Measurements from ENCODE around the gene ORMDL3. TPM values are rescaled to one million over a fixed set of nuclear protein-coding genes. Genes with fewer than 3 reads are reported as not detected.

The ORMDL3 gene
- polyA plus RNA-seq, 2 of the 4 experiments (the other 2 are of a cell fraction): 26.9 to 52.1 TPM

GRCh38 chr17:39944393-39944711 lies 17.0 kb upstream of the ORMDL3 start:
- H3K4me2 ChIP-seq: no peak overlapping the region
- ATAC-seq: no peak
- WGBS (ENCODE audit: missing lambda C conversion rate): 76% methylated on average over 12 of the region's 16 CpGs
- TF ChIP-seq EP300 (IDR thresholded peaks at IDR 0.05) (no peak), RARB (CRISPR knock-in tag; IDR thresholded peaks at IDR 0.05) (no peak), EHMT2 (IDR thresholded peaks at IDR 0.05; ENCODE audit: low read depth) (no peak), RCOR1 (IDR thresholded peaks at IDR 0.05; ENCODE audit: low read depth, low read length) (no peak), RNF2 (IDR thresholded peaks at IDR 0.05; ENCODE audit: borderline replicate concordance, low read depth) (no peak), PBX3 (IDR thresholded peaks at IDR 0.05) (no peak), MYC (IDR thresholded peaks at IDR 0.05; ENCODE audit: borderline replicate concordance, low read length) (no peak), CHD2 (IDR thresholded peaks at IDR 0.05; ENCODE audit: low read length, partially characterized antibody) (no peak), MAFK (IDR thresholded peaks at IDR 0.05; ENCODE audit: partially characterized antibody) (no peak), BCL3 (IDR thresholded peaks at IDR 0.05) (no peak), CBX2 (IDR thresholded peaks at IDR 0.05; ENCODE audit: borderline replicate concordance, low read depth) (no peak), HOXB13 (CRISPR knock-in tag; IDR thresholded peaks at IDR 0.05; ENCODE audit: low read depth) (no peak), REST (IDR thresholded peaks at IDR 0.05) (no peak), ZSCAN20 (CRISPR knock-in tag; IDR thresholded peaks at IDR 0.05) (no peak), JUN (IDR thresholded peaks at IDR 0.05) (no peak), BHLHE40 (IDR thresholded peaks at IDR 0.05; ENCODE audit: low read depth, low read length) (no peak)
- CTCF ChIA-PET: interaction anchor here (1.3 to 1.7 kb wide), 2 partner anchors 13 to 15 kb away, joined by 3 to 9 read pairs; no protein-coding TSS in a partner anchor
- no peak overlapping the region for H3K27ac ChIP-seq
- DNase-seq (ENCODE audit: low read depth in 1 of 2, low spot score in 1 of 2): no peak
- H3K4me1 ChIP-seq: peaks cover 14% of the 10 kb centered on the region
- POLR2A ChIA-PET: no interaction called here
- H3K9me3 ChIP-seq: no peaks in the 10 kb centered on the region
- no peak overlapping the region for H3K4me3 ChIP-seq
- no peak for FAIRE-seq

- Histone ChIP-seq H3K4me2 (no peak overlapping the region), H3K4me1 (peaks cover 11% of the 10 kb centered on the region), H3K9me3 (no peaks in the 10 kb centered on the region), H3K4me3 (no peak overlapping the region), H3K27ac (no peak overlapping the region)
- CTCF ChIA-PET: interaction anchor here (1.2 to 1.7 kb wide), 3 partner anchors 12 to 84 kb away, joined by 3 to 9 read pairs (median 4); no protein-coding TSS in a partner anchor
- TF ChIP-seq CBX8 (IDR thresholded peaks at IDR 0.05): no peak
- no peak for TF ChIP-seq PHF8 (IDR thresholded peaks at IDR 0.05; ENCODE audit: borderline replicate concordance, low read depth)
- no peak for TF ChIP-seq FOSL2 (IDR thresholded peaks at IDR 0.05)
- TF ChIP-seq FOSL2 (CRISPR knock-in tag; IDR thresholded peaks at IDR 0.05): no peak
- TF ChIP-seq TP53 (CRISPR knock-in tag; IDR thresholded peaks at IDR 0.05): no peak
- TF ChIP-seq SMC3 (IDR thresholded peaks at IDR 0.05): no peak
- TF ChIP-seq FOSB (CRISPR knock-in tag; IDR thresholded peaks at IDR 0.05): no peak
- TF ChIP-seq JUNB (IDR thresholded peaks at IDR 0.05): no peak
- TF ChIP-seq KDM5A (IDR thresholded peaks at IDR 0.05): no peak
- DNase-seq (ENCODE audit: low read depth in 1 of 2, low spot score in 1 of 2) (no peak), FAIRE-seq (no peak), ATAC-seq (no peak)
- POLR2A ChIA-PET: no interaction called here
- 73% methylated on average over 14 of the region's 14 CpGs for WGBS (ENCODE audit: missing lambda C conversion rate)
Measured at GRCh38 chr17:39943702-39944392, 16.4 kb upstream of the ORMDL3 start.

Measured in A549 (cell line).